Lung (tissue), 12 donors: ENCODE results near the gene PSORS1C2. TPM values are rescaled to one million over a fixed set of nuclear protein-coding genes. Genes with fewer than 3 reads are reported as not detected.

Source experiments
- ATAC-seq: fragments of 200-7000 bp; cut with Tn5 transposase; one replicate; pipeline ENCODE4 v1.9.1; 2020; ENCODE audit warnings: moderate number of reproducible peaks; ENCODE audit not compliant: insufficient read depth, low FRiP score
- DNase-seq, 3 donors: peaks; one replicate each; pipeline ENCODE4 v3.0.0-alpha.2; 2013 to 2017
- H3K27ac ChIP-seq, 2 donors: one replicate each; pipeline ENCODE4 v1.5.1; 2013; ENCODE audit warnings: mild to moderate bottlenecking in 2 of 2, moderate library complexity in 2 of 2, control low read depth in 1 of 2, inconsistent platforms in 1 of 2, low read depth in 1 of 2, low read length in 1 of 2
- H3K27me3 ChIP-seq, 3 donors: one replicate each; pipeline ENCODE4 v1.5.1; 2013; ENCODE audit warnings: low read length in 2 of 3; ENCODE audit not compliant: control insufficient read depth in 3 of 3, insufficient read depth in 3 of 3
- H3K36me3 ChIP-seq, 4 donors: one replicate each; pipeline ENCODE4 v1.5.1; 2013; ENCODE audit warnings: low read length in 4 of 4, mild to moderate bottlenecking in 1 of 4, moderate library complexity in 1 of 4; ENCODE audit not compliant: control insufficient read depth in 4 of 4, insufficient read depth in 4 of 4
- H3K4me1 ChIP-seq, 5 donors: one replicate each; pipeline ENCODE4 v1.5.1; 2013; ENCODE audit warnings: low read length in 5 of 5, mild to moderate bottlenecking in 2 of 5, moderate library complexity in 1 of 5; ENCODE audit not compliant: control insufficient read depth in 5 of 5, insufficient read depth in 5 of 5
- H3K4me3 ChIP-seq: one replicate; pipeline ENCODE4 v1.5.1; 2013; ENCODE audit warnings: mild to moderate bottlenecking, control low read depth, moderate library complexity
- H3K9ac ChIP-seq, 2 donors: one replicate each; pipeline ENCODE4 v1.5.1; 2013; ENCODE audit warnings: low read length in 2 of 2, control low read depth in 1 of 2; ENCODE audit not compliant: insufficient read depth in 1 of 2
- H3K9me3 ChIP-seq, 4 donors: one replicate each; pipeline ENCODE4 v1.5.1; 2013; ENCODE audit warnings: low read length in 3 of 4, mild to moderate bottlenecking in 1 of 4, moderate library complexity in 1 of 4; ENCODE audit not compliant: control insufficient read depth in 4 of 4, insufficient read depth in 3 of 4
- CTCF ChIP-seq: IDR thresholded peaks from 2 replicates; pipeline ENCODE4 v1.5.1; 2012; ENCODE audit warnings: mild to moderate bottlenecking; ENCODE audit errors: control extremely low read depth, extremely low read depth
- WGBS, 2 donors: extraction: QIAGEN DNeasy Blood & Tissue Kit; methylation state at CpG; one replicate each; pipeline ENCODE4 v1.1.7; 2013; 5-methylcytosine and 5-hydroxymethylcytosine counted together
- polyA plus RNA-seq, 2 donors: library from polyadenylated mRNA; stranded (reverse); fragments of 200-250 nt; gene quantifications; one replicate each; pipeline ENCODE4 v1.2.1, GENCODE V29; 2013
- total RNA-seq, 2 donors: library from RNA; depleted of rRNA in 1 of 2; stranded (reverse); fragments of >200 nt in 1 of 2; gene quantifications; one replicate each; pipeline ENCODE4 v1.2.1, GENCODE V29; 2014 to 2021
- donor health status: control.
- donor health status: control.
- donor health status: Bipolar disorder and iron deficiency.
- donor health status: healthy.
- donor health status: DM: yes; HTN: yes; CAD: no.

Gene PSORS1C2
- total and polyA plus RNA-seq, 4 donors, result not detected

GRCh38 chr6:31163922-31164321 lies 25.1 kb upstream of the PSORS1C2 start:
- no peak overlapping the region for H3K4me3 ChIP-seq
- no peak overlapping the region for H3K9ac ChIP-seq
- peaks cover 0 to 12% (median 7%) of the 10 kb centered on the region in 4 donors for H3K36me3 ChIP-seq
- peak in 1 of 3 donors; percentile 12 for DNase-seq
- no peaks in the 10 kb centered on the region for H3K27me3 ChIP-seq
- peaks cover 0 to 13% (median 6%) of the 10 kb centered on the region in 5 donors for H3K4me1 ChIP-seq
- H3K9me3 ChIP-seq, result no peaks in the 10 kb centered on the region
- no peak overlapping the region for H3K27ac ChIP-seq
- no peak for TF ChIP-seq CTCF
- ATAC-seq, result no peak

- 87 to 90% methylated on average over 13 of the region's 13 CpGs for WGBS, 2 donors
- peaks cover 0 to 13% (median 6%) of the 10 kb centered on the region in 5 donors for H3K4me1 ChIP-seq
- no peak for DNase-seq
- ATAC-seq, result no peak
- H3K4me3 ChIP-seq, result no peak overlapping the region
- no peak overlapping the region for H3K27ac ChIP-seq
- no peaks in the 10 kb centered on the region for H3K27me3 ChIP-seq
- H3K36me3 ChIP-seq, result peaks cover 0 to 12% (median 7%) of the 10 kb centered on the region in 4 donors
- no peak overlapping the region for H3K9ac ChIP-seq
- no peak for TF ChIP-seq CTCF
- no peaks in the 10 kb centered on the region for H3K9me3 ChIP-seq
Measured at GRCh38 chr6:31162463-31163165, 23.7 kb upstream of the PSORS1C2 start.

GRCh38 chr6:31161216-31162126 lies 22.6 kb upstream of the PSORS1C2 start:
- Histone ChIP-seq H3K4me3 (no peak overlapping the region), H3K9me3 (no peaks in the 10 kb centered on the region), H3K4me1 (peaks cover 3 to 21% (median 9%) of the 10 kb centered on the region in 5 donors), H3K9ac (no peak overlapping the region), H3K36me3 (peaks cover 0 to 12% (median 7%) of the 10 kb centered on the region in 4 donors), H3K27ac (no peak overlapping the region), H3K27me3 (no peaks in the 10 kb centered on the region)
- no peak for TF ChIP-seq CTCF
- ATAC-seq (no peak), DNase-seq (no peak)
- WGBS, 2 donors, result 92 to 93% methylated on average over 19 of the region's 19 CpGs
